ENCODE measurements around the gene NPHP3. TPM values are rescaled to one million over a fixed set of nuclear protein-coding genes. Genes with fewer than 3 reads are reported as not detected.
"Not testable (repeated sequence)": the region's sequence is repeated elsewhere in the genome, so short reads cannot be mapped to it uniquely, and the experiment has no call there.

Gene NPHP3
- 72.2 TPM for total RNA-seq (ENCODE audit: insufficient read depth, low replicate concordance)

- peak; percentile 97 for DNase-seq (ENCODE audit: low spot score)
Observed at GRCh38 chr3:132722165-132723023, at the start of gene NPHP3. Gene NPHP3, minus strand, starts transcription at chr3:132722409. Its CDS starts 54 bp downstream, at chr3:132722355.

- DNase-seq (ENCODE audit: low spot score): no peak
Observed at GRCh38 chr3:132758740-132759139, 36.5 kb upstream of the NPHP3 start.

- DNase-seq (ENCODE audit: low spot score): peak; percentile 9
Observed at GRCh38 chr3:132756108-132756650, 34.0 kb upstream of the NPHP3 start.

GRCh38 chr3:132753946-132754345 is 31.7 kb upstream of the NPHP3 start:
- peak; percentile 33 for DNase-seq (ENCODE audit: low spot score)

GRCh38 chr3:132749786-132750185 is 27.6 kb upstream of the NPHP3 start:
- DNase-seq (ENCODE audit: low spot score): peak; percentile 24

GRCh38 chr3:132746720-132747119 is 24.5 kb upstream of the NPHP3 start:
- DNase-seq (ENCODE audit: low spot score): not testable (repeated sequence)

- DNase-seq (ENCODE audit: low spot score): no peak
Observed at GRCh38 chr3:132738314-132738713, 16.1 kb upstream of the NPHP3 start.

GRCh38 chr3:132735589-132735988 is 13.4 kb upstream of the NPHP3 start:
- DNase-seq (ENCODE audit: low spot score): no peak

- DNase-seq (ENCODE audit: low spot score): peak; percentile 72
Observed at GRCh38 chr3:132730891-132731580, 8.8 kb upstream of the NPHP3 start.

GRCh38 chr3:132726341-132726823 is 4.2 kb upstream of the NPHP3 start:
- peak; percentile 40 for DNase-seq (ENCODE audit: low spot score)

- DNase-seq (ENCODE audit: low spot score): no peak
Observed at GRCh38 chr3:132723024-132723950, 1.1 kb upstream of the NPHP3 start.

GRCh38 chr3:132721479-132722164 is 587 bp downstream of the NPHP3 start:
- DNase-seq (ENCODE audit: low spot score): no peak

- DNase-seq (ENCODE audit: low spot score): no peak
Observed at GRCh38 chr3:132720228-132720627, 2.0 kb downstream of the NPHP3 start.

GRCh38 chr3:132716372-132716771 is 5.8 kb downstream of the NPHP3 start:
- DNase-seq (ENCODE audit: low spot score): no peak

GRCh38 chr3:132713977-132714727 is 8.1 kb downstream of the NPHP3 start:
- no peak for DNase-seq (ENCODE audit: low spot score)

- DNase-seq (ENCODE audit: low spot score): no peak
Observed at GRCh38 chr3:132710311-132710710, 11.9 kb downstream of the NPHP3 start.

GRCh38 chr3:132709761-132710160 is 12.4 kb downstream of the NPHP3 start:
- DNase-seq (ENCODE audit: low spot score): no peak

GRCh38 chr3:132703733-132704132 is 18.5 kb downstream of the NPHP3 start:
- DNase-seq (ENCODE audit: low spot score): no peak

GRCh38 chr3:132695422-132695821 is 26.8 kb downstream of the NPHP3 start:
- no peak for DNase-seq (ENCODE audit: low spot score)

GRCh38 chr3:132694991-132695390 is 27.2 kb downstream of the NPHP3 start:
- DNase-seq (ENCODE audit: low spot score): no peak

Measured in umbilical cord (tissue), 2 donors.